Hematopoietic multipotent progenitor cell treated with erythropoietin and hydrocortisone succinate and interleukin-3 and kit ligand, for 17 days (in vitro differentiated cells): ENCODE data around the gene FBN2.

Experiments
- DNase-seq: peaks from one replicate; pipeline ENCODE4 v3.0.0-alpha.2; 2015; ENCODE audit warnings: low spot score

FBN2 gene

GRCh38 chr5:128304791-128305190 is 233.3 kb downstream of the FBN2 start:
- DNase-seq, result no peak

- no peak for DNase-seq
Measured at GRCh38 chr5:128304088-128304487, 234.0 kb downstream of the FBN2 start.

GRCh38 chr5:128303593-128303992 is 234.5 kb downstream of the FBN2 start:
- DNase-seq, result no peak

- DNase-seq, result no peak
Measured at GRCh38 chr5:128300181-128300580, 237.9 kb downstream of the FBN2 start.

GRCh38 chr5:128290152-128290858 is 247.7 kb downstream of the FBN2 start:
- no peak for DNase-seq

- no peak for DNase-seq
Measured at GRCh38 chr5:128287740-128288139, 250.3 kb downstream of the FBN2 start.

GRCh38 chr5:128284236-128284635 is 253.8 kb downstream of the FBN2 start:
- no peak for DNase-seq

- no peak for DNase-seq
Measured at GRCh38 chr5:128279345-128279744, 258.7 kb downstream of the FBN2 start.

GRCh38 chr5:128276537-128277216 is 261.4 kb downstream of the FBN2 start:
- no peak for DNase-seq

GRCh38 chr5:128274441-128274840 is 263.6 kb downstream of the FBN2 start:
- no peak for DNase-seq

- DNase-seq, result no peak
Measured at GRCh38 chr5:128273736-128274135, 264.3 kb downstream of the FBN2 start.

- DNase-seq, result no peak
Measured at GRCh38 chr5:128271859-128272464, 266.1 kb downstream of the FBN2 start.

GRCh38 chr5:128271071-128271470 is 267.0 kb downstream of the FBN2 start:
- DNase-seq, result no peak

- DNase-seq, result no peak
Measured at GRCh38 chr5:128264564-128265360, 273.3 kb downstream of the FBN2 start.

GRCh38 chr5:128263357-128263756 is 274.7 kb downstream of the FBN2 start:
- DNase-seq, result no peak

GRCh38 chr5:128262911-128263310 is 275.1 kb downstream of the FBN2 start:
- DNase-seq, result no peak

GRCh38 chr5:128259607-128260021 is 278.4 kb downstream of the FBN2 start:
- no peak for DNase-seq

- DNase-seq, result no peak
Measured at GRCh38 chr5:128258372-128258771, 279.7 kb downstream of the FBN2 start.

GRCh38 chr5:128257076-128257475 is 281.0 kb downstream of the FBN2 start:
- DNase-seq, result no peak

- no peak for DNase-seq
Measured at GRCh38 chr5:128254789-128255188, 283.3 kb downstream of the FBN2 start.

- DNase-seq, result no peak
Measured at GRCh38 chr5:128253880-128254279, 284.2 kb downstream of the FBN2 start.

- DNase-seq, result no peak
Measured at GRCh38 chr5:128253161-128253560, 284.9 kb downstream of the FBN2 start.

- DNase-seq, result no peak
Measured at GRCh38 chr5:128252756-128253155, 285.3 kb downstream of the FBN2 start.
